Gastrocnemius medialis (tissue), 4 donors: ENCODE results near the gene STAMBPL1. TPM values are rescaled to one million over a fixed set of nuclear protein-coding genes. Genes with fewer than 3 reads are reported as not detected.
"Not testable (repeated sequence)": the region's sequence is repeated elsewhere in the genome, so short reads cannot be mapped to it uniquely, and the experiment has no call there.

Experiments used
- ATAC-seq, 2 donors: fragments of 150-250 bp; one replicate each; pipeline ENCODE4 v1.9.1; 2016
- DNase-seq, 2 donors: peaks; one replicate each; pipeline ENCODE4 v3.0.0-alpha.2; 2019
- H3K27ac ChIP-seq, 4 donors: fragments of 200-600 bp; sonication (generic); 1 replicate in 1 of 4; 2 replicates in 3 of 4; pipeline ENCODE4 v1.5.1; 2016 to 2018; ENCODE audit warnings: mild to moderate bottlenecking in 2 of 4, moderate library complexity in 1 of 4
- H3K27me3 ChIP-seq, 3 donors: fragments of 200-600 bp; sonication (generic) in 2 of 3; 1 replicate in 1 of 3; 2 replicates in 2 of 3; pipeline versions ENCODE4 v1.5.1 to v1.6.0; 2016 to 2019; ENCODE audit warnings: mild to moderate bottlenecking in 1 of 3, moderate library complexity in 1 of 3
- H3K36me3 ChIP-seq, 2 donors: fragments of 200-600 bp; sonication (generic) in 1 of 2; one replicate each; pipeline ENCODE4 v1.5.1; 2017 to 2018
- H3K4me1 ChIP-seq, 2 donors: fragments of 200-600 bp; sonication (generic) in 1 of 2; one replicate each; pipeline ENCODE4 v1.5.1; 2016 to 2017; ENCODE audit warnings: mild to moderate bottlenecking in 2 of 2
- H3K4me3 ChIP-seq, 4 donors: fragments of 200-600 bp; sonication (generic) in 3 of 4; 1 replicate in 1 of 4; 2 replicates in 3 of 4; pipeline ENCODE4 v1.5.1; 2016 to 2019; ENCODE audit warnings: mild to moderate bottlenecking in 2 of 4
- H3K9me3 ChIP-seq, 3 donors: fragments of 200-600 bp; sonication (generic) in 2 of 3; 1 replicate in 1 of 3; 2 replicates in 2 of 3; pipeline ENCODE4 v1.5.1; 2016 to 2019
- POLR2A ChIP-seq, 2 donors: fragments of 450-650 bp; IDR thresholded peaks; one replicate each; pipeline ENCODE4 v1.6.1; 2017; ENCODE audit warnings: antibody characterized with exemption in 2 of 2, mild to moderate bottlenecking in 2 of 2, moderate library complexity in 2 of 2
- in situ Hi-C, 4 donors: fragments of 200-750 bp; cut with MboI; loops; one replicate each; pipeline versions ENCODE4 v1.15.0 to v1.8.0; 2017; ENCODE audit warnings: low sequenced_read_pairs in 4 of 4
- intact Hi-C: fragments of 100-400 bp; cut with DNase I; formaldehyde crosslinking; loops from one replicate; pipeline ENCODE4 v1.15.1; 2023; ENCODE audit warnings: low total_unique reads
- total RNA-seq, 4 donors: library from RNA; depleted of rRNA; stranded (reverse); fragments of >200 nt; gene quantifications; one replicate each; pipeline versions ENCODE4 v1.1.0 to v1.2.3, GENCODE V29; 2016
- TF ChIP-seq, protein P1 (sequence below), 5 experiments: fragments of 450-650 bp in 3 of 5; fragments of 200-600 bp in 2 of 5; sonication (generic) in 2 of 5; IDR thresholded peaks in 4 of 5; conservative IDR thresholded peaks in 1 of 5; 1 replicate in 4 of 5; 2 replicates in 1 of 5; pipeline ENCODE4 v1.5.1; 2016 to 2019; ENCODE audit warnings: antibody characterized with exemption in 5 of 5, mild to moderate bottlenecking in 3 of 5, moderate library complexity in 3 of 5

The STAMBPL1 gene
- total RNA-seq, 4 donors from 2014 or later, result 0.72 to 1.4 (median 1.0) TPM

DNA sequence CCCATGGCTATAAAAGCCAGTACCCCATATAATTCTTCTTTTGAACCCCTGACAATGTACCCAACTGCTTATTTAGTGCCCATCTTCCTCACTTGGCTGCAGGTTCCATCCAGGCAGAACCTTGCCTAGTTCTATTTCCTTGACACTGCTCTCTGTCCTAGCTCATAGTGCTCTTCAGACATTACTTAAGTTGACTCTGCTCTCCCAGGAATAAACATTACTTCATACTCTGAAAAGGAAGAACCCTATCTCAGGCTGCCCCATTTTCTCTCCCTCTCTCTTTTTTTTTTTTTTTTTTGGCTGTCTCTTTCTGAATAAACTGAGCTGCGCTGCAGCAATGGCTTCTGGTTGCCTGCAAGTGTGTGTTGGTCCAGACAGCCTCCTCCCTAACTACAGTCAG, 51.5 kb downstream of the STAMBPL1 start:
- Histone ChIP-seq H3K9me3 (no peaks in the 10 kb centered on the region), H3K4me3 (no peak overlapping the region), H3K36me3 (no peaks in the 10 kb centered on the region), H3K27me3 (no peaks in the 10 kb centered on the region), H3K27ac (no peak overlapping the region), H3K4me1 (peaks cover 18 to 27% of the 10 kb centered on the region in 2 donors)
- ATAC-seq (peak; percentile 26 to 50), DNase-seq (no peak)
- TF ChIP-seq, protein P1, sequence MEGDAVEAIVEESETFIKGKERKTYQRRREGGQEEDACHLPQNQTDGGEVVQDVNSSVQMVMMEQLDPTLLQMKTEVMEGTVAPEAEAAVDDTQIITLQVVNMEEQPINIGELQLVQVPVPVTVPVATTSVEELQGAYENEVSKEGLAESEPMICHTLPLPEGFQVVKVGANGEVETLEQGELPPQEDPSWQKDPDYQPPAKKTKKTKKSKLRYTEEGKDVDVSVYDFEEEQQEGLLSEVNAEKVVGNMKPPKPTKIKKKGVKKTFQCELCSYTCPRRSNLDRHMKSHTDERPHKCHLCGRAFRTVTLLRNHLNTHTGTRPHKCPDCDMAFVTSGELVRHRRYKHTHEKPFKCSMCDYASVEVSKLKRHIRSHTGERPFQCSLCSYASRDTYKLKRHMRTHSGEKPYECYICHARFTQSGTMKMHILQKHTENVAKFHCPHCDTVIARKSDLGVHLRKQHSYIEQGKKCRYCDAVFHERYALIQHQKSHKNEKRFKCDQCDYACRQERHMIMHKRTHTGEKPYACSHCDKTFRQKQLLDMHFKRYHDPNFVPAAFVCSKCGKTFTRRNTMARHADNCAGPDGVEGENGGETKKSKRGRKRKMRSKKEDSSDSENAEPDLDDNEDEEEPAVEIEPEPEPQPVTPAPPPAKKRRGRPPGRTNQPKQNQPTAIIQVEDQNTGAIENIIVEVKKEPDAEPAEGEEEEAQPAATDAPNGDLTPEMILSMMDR (IDR thresholded peaks at IDR 0.05 in 4 of 5, conservative IDR thresholded peaks at IDR 0.05 in 1 of 5), result no peak
- TF ChIP-seq POLR2A (IDR thresholded peaks at IDR 0.05), result no peak
- in situ Hi-C loops, result loop anchor here (5.0 to 10.0 kb wide), 3 partner anchors 53 to 283 kb away; no protein-coding TSS in a partner anchor
- intact Hi-C loops, result no loop called here

DNA sequence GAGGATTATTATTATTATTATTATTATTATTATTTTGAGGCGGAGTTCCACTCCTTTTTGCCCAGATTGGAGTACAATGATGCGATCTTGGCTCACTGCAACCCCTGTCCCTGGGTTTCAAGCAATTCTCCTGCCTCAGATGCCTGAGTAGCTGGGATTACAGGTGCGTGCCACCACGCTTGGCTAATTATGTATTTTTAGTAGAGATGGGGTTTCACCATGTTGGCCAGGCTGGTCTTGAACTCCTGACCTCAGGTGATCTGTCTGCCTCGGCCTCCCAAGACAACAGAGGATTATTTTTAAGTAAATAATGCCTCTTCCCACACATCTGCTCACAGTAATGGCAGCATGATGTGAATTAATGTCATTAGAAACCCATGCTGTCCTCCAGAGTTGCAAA, 52.0 kb downstream of the STAMBPL1 start:
- in situ Hi-C loops, result loop anchor here (5.0 to 10.0 kb wide), 3 partner anchors 53 to 283 kb away; no protein-coding TSS in a partner anchor

DNA sequence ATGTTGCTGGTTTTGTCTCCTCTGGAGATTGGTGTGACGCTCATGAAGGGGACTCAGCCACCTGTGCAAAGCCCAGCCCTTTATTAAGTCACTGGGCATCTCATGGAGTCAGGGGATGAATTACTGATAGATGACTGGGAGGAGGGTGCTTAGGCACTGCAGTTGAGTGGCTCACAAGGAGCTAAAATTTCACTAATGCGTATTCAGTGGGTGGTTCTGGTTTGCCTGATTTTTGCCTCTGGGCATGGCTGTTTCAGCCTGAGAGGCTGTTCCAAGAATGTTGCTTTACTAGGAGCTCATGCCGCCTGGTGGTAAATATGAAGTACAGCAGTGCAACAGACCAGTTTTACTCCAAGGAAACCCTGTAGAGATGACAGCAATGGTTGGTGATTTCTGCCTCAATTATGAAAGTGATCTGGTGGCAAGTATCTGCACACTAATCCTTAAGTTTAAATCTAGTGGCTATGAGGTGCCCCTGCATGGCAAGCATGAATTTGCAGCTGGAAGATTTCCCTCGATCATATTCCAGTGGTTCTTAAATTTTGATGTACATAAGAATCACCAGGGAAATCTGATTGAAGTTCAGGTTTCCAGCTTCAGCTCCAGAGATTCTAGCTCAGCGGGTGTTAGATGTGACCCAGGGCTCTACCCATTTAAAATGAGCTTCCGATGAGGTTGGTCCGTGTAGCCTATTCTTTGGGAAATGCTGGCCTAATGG, 52.7 kb downstream of the STAMBPL1 start:
- intact Hi-C loops (loop anchor here (1.0 to 2.0 kb wide), 3 partner anchors 52 to 96 kb away; partner anchors contain the start of gene STAMBPL1), in situ Hi-C loops (loop anchor here (5.0 to 10.0 kb wide), 3 partner anchors 52 to 282 kb away; no protein-coding TSS in a partner anchor)
- Histone ChIP-seq H3K27ac (peak overlapping the region in 2 of 4 donors; percentile 1 to 32), H3K9me3 (no peaks in the 10 kb centered on the region), H3K4me3 (no peak overlapping the region), H3K27me3 (no peaks in the 10 kb centered on the region), H3K36me3 (no peaks in the 10 kb centered on the region), H3K4me1 (peaks cover 13 to 16% of the 10 kb centered on the region in 2 donors)
- no peak for TF ChIP-seq POLR2A (IDR thresholded peaks at IDR 0.05)
- TF ChIP-seq, protein P1 (IDR thresholded peaks at IDR 0.05 in 4 of 5, conservative IDR thresholded peaks at IDR 0.05 in 1 of 5), result peak; percentile 68 to 83 (median 81)
- peak in 1 of 2 donors; percentile 52 for DNase-seq
- peak; percentile 61 to 66 for ATAC-seq

More for the DNA sequence above, 52.0 kb downstream of the STAMBPL1 start:
- intact Hi-C loops, result loop anchor here (1.0 to 2.0 kb wide), 3 partner anchors 51 to 95 kb away; partner anchors contain the start of gene STAMBPL1
- H3K4me1 ChIP-seq, result peaks cover 15 to 23% of the 10 kb centered on the region in 2 donors
- not testable (repeated sequence) for DNase-seq, H3K9me3 ChIP-seq, ATAC-seq, H3K27me3 ChIP-seq, H3K4me3 ChIP-seq, H3K36me3 ChIP-seq
- peak overlapping the region in 2 of 4 donors; percentile 1 to 32 for H3K27ac ChIP-seq

DNA sequence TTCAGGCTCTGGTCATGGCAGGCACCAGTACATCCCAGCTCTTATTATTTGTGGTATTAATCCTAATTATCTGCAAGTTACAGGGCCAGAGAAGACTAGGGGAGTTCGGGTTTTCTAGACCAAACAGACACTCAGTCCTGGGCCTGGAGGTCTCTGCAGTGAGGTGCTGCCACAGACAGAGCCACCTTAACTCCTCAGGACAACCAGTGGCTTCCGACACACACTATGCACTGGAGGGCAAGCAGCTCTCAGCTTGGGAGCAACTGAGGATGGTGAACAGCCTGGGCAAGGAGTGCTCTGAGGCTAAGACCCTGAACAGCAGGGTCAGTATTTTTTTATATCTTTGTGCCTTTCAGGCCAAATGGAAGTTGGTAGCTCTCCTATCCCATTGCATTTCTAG, 53.5 kb downstream of the STAMBPL1 start:
- no peak for DNase-seq
- H3K36me3 ChIP-seq, result no peaks in the 10 kb centered on the region
- H3K4me1 ChIP-seq, result peaks cover 13 to 15% of the 10 kb centered on the region in 2 donors
- H3K27me3 ChIP-seq, result no peaks in the 10 kb centered on the region
- intact Hi-C loops, result loop anchor here (2.0 kb wide), 2 partner anchors 53 to 97 kb away; partner anchors contain the start of gene STAMBPL1
- no peak for ATAC-seq
- H3K9me3 ChIP-seq, result no peaks in the 10 kb centered on the region
- in situ Hi-C loops, result loop anchor here (5.0 to 10.0 kb wide), 3 partner anchors 51 to 281 kb away; no protein-coding TSS in a partner anchor
- TF ChIP-seq, protein P1 (IDR thresholded peaks at IDR 0.05 in 4 of 5, conservative IDR thresholded peaks at IDR 0.05 in 1 of 5), result no peak
- TF ChIP-seq POLR2A (IDR thresholded peaks at IDR 0.05), result no peak
- no peak overlapping the region for H3K4me3 ChIP-seq
- H3K27ac ChIP-seq, result no peak overlapping the region
